ENCODE data around the gene RHOB.

Gene RHOB

GRCh38 chr2:20431301-20431698, 15.6 kb upstream of the RHOB start:
- no peak overlapping the region for H3K27ac ChIP-seq
- no peaks in the 10 kb centered on the region for H3K36me3 ChIP-seq
- TF ChIP-seq CTCF (IDR thresholded peaks at IDR 0.05; ENCODE audit: low read depth, low read length): no peak
- DNase-seq: no peak
- H3K9me3 ChIP-seq (ENCODE audit: severe bottlenecking): no peaks in the 10 kb centered on the region
- no peaks in the 10 kb centered on the region for H3K27me3 ChIP-seq (ENCODE audit: insufficient read depth, low read depth, severe bottlenecking)
- H3K4me3 ChIP-seq (ENCODE audit: low read depth, low read length): no peak overlapping the region

GRCh38 chr2:20431772-20432171, 15.1 kb upstream of the RHOB start:
- DNase-seq: no peak
- no peak overlapping the region for H3K27ac ChIP-seq
- H3K36me3 ChIP-seq: no peaks in the 10 kb centered on the region
- H3K9me3 ChIP-seq (ENCODE audit: severe bottlenecking): no peaks in the 10 kb centered on the region
- no peak overlapping the region for H3K4me3 ChIP-seq (ENCODE audit: low read depth, low read length)
- no peak for TF ChIP-seq CTCF (IDR thresholded peaks at IDR 0.05; ENCODE audit: low read depth, low read length)
- no peaks in the 10 kb centered on the region for H3K27me3 ChIP-seq (ENCODE audit: insufficient read depth, low read depth, severe bottlenecking)

GRCh38 chr2:20432714-20433113, 14.2 kb upstream of the RHOB start:
- Histone ChIP-seq H3K27me3 (ENCODE audit: insufficient read depth, low read depth, severe bottlenecking) (no peaks in the 10 kb centered on the region), H3K27ac (no peak overlapping the region), H3K4me3 (ENCODE audit: low read depth, low read length) (no peak overlapping the region), H3K9me3 (ENCODE audit: severe bottlenecking) (no peaks in the 10 kb centered on the region), H3K36me3 (no peaks in the 10 kb centered on the region)
- DNase-seq: no peak
- no peak for TF ChIP-seq CTCF (IDR thresholded peaks at IDR 0.05; ENCODE audit: low read depth, low read length)

- Histone ChIP-seq H3K4me3 (ENCODE audit: low read depth, low read length) (no peak overlapping the region), H3K9me3 (ENCODE audit: severe bottlenecking) (no peaks in the 10 kb centered on the region), H3K27ac (no peak overlapping the region), H3K27me3 (ENCODE audit: insufficient read depth, low read depth, severe bottlenecking) (no peaks in the 10 kb centered on the region), H3K36me3 (no peaks in the 10 kb centered on the region)
- DNase-seq: no peak
- TF ChIP-seq CTCF (IDR thresholded peaks at IDR 0.05; ENCODE audit: low read depth, low read length): no peak
Observed at GRCh38 chr2:20433249-20433648, 13.6 kb upstream of the RHOB start.

GRCh38 chr2:20433946-20434553, 12.8 kb upstream of the RHOB start:
- DNase-seq: no peak
- TF ChIP-seq CTCF (IDR thresholded peaks at IDR 0.05; ENCODE audit: low read depth, low read length): no peak
- Histone ChIP-seq H3K4me3 (ENCODE audit: low read depth, low read length) (no peak overlapping the region), H3K27me3 (ENCODE audit: insufficient read depth, low read depth, severe bottlenecking) (no peaks in the 10 kb centered on the region), H3K27ac (no peak overlapping the region), H3K36me3 (no peaks in the 10 kb centered on the region), H3K9me3 (ENCODE audit: severe bottlenecking) (no peaks in the 10 kb centered on the region)

Data from WERI-Rb-1 (cell line).